ENCODE results near the gene DHRSX. TPM values are rescaled to one million over a fixed set of nuclear protein-coding genes. Genes with fewer than 3 reads are reported as not detected.
A peak's percentile ranks its signal among the peaks of the same experiment; 100 is the strongest.
"Not testable (repeated sequence)": the region's sequence is repeated elsewhere in the genome, so short reads cannot be mapped to it uniquely, and the experiment has no call there.

DHRSX gene
- total RNA-seq, 4 donors from 2014 or later = 19.9 to 36.5 (median 24.2) TPM

DNA sequence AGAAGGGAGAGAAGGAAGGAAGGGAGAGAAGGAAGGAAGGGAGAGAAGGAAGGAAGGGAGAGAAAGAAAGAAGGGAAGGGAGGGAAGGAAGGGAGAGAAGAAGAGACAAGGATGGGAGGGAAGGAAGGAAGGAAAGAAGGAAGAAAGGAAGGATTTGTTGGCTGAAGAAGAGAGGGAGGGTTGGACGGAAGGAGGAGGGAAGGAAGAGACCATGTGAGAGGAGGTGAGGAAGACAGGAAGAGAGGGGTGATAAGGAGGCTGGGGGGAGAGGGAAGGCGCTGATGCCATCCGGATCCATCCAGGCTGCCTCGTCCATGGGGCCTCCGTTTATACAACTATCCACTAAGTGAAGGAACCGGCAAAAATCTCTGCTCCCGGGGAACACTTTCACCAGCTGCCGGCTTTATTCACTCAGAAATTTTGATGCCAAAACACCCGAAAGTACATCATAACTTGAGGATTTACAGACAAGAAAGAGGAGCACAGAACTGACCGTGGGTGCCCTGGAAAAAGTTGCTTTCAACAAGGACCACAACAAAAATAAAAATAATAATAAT is 14.9 kb downstream of the DHRSX start:
- Histone ChIP-seq H3K9me3 (no peaks in the 10 kb centered on the region), H3K4me1 (peaks cover 0 to 3% of the 10 kb centered on the region in 2 donors), H3K4me3 (replicated peaks in 1 of 3) (no peak overlapping the region), H3K27ac (peak overlapping the region in 1 of 3 donors; percentile 33), H3K27me3 (no peaks in the 10 kb centered on the region), H3K36me3 (peaks cover 27 to 31% of the 10 kb centered on the region in 2 donors)
- intact Hi-C loops (cut with DNase I) = no loop called here
- WGBS, 2 donors = 87 to 88% methylated on average over 10 of the region's 10 CpGs
- DNase-seq = no peak
- TF ChIP-seq, protein P1, sequence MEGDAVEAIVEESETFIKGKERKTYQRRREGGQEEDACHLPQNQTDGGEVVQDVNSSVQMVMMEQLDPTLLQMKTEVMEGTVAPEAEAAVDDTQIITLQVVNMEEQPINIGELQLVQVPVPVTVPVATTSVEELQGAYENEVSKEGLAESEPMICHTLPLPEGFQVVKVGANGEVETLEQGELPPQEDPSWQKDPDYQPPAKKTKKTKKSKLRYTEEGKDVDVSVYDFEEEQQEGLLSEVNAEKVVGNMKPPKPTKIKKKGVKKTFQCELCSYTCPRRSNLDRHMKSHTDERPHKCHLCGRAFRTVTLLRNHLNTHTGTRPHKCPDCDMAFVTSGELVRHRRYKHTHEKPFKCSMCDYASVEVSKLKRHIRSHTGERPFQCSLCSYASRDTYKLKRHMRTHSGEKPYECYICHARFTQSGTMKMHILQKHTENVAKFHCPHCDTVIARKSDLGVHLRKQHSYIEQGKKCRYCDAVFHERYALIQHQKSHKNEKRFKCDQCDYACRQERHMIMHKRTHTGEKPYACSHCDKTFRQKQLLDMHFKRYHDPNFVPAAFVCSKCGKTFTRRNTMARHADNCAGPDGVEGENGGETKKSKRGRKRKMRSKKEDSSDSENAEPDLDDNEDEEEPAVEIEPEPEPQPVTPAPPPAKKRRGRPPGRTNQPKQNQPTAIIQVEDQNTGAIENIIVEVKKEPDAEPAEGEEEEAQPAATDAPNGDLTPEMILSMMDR (IDR thresholded peaks at IDR 0.05) = no peak
- TF ChIP-seq POLR2A (IDR thresholded peaks at IDR 0.05) = no peak

DNA sequence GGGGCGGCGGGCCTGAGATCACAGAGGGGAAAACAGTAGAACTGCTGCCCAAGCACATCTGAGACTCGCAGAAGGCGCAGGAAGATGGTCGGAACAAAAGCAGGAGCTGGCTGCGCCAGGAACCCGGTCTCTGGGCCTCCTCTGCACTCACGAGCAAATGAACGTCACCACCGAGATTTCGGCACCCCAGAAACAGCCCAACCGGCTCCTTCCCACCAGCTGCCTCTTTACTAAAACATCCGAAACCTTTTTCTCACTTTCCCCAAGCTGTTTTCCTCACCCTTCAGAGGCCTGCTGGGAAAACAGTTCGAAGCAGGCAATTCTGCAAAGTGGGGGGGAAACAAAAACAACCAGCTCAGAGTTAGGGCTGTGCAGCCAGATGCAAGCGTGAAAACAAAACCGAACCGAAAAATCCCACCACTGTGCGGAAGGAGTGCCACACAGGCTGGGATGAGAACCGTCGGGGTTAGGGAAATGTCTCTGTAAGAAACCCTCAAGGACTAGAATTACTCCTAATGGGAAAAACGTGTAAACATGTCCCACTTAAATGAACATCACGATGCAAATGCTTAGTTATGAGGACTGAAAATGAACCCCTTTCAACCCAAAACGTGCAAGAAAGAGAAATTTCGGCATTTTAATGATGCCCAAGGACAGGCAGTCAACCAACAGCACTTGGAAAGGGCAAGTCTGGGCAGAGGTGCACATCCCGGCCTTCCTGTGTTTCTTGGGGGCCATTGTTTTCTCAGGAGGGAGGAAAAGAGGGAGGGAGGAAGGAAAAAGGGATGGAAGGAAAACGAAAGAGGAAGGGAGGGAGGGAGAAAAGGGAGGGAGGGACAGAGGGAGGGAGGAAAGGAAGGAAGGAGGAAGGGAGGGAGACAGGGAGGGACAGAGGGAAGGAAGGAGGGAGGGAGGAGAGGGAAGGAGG is 15.8 kb downstream of the DHRSX start:
- H3K27ac ChIP-seq = peak overlapping the region in 2 of 3 donors; percentile 9 to 33
- peaks cover 0 to 3% of the 10 kb centered on the region in 2 donors for H3K4me1 ChIP-seq
- no peak for DNase-seq
- intact Hi-C loops (cut with DNase I) = no loop called here
- peaks cover 22 to 28% of the 10 kb centered on the region in 2 donors for H3K36me3 ChIP-seq
- H3K9me3 ChIP-seq = no peaks in the 10 kb centered on the region
- no peak overlapping the region for H3K4me3 ChIP-seq (replicated peaks in 1 of 3)
- no peak for TF ChIP-seq POLR2A (IDR thresholded peaks at IDR 0.05)
- TF ChIP-seq, protein P1 (IDR thresholded peaks at IDR 0.05) = no peak
- WGBS, 2 donors = 70 to 76% methylated on average over 26 of the region's 26 CpGs
- H3K27me3 ChIP-seq = no peaks in the 10 kb centered on the region

DNA sequence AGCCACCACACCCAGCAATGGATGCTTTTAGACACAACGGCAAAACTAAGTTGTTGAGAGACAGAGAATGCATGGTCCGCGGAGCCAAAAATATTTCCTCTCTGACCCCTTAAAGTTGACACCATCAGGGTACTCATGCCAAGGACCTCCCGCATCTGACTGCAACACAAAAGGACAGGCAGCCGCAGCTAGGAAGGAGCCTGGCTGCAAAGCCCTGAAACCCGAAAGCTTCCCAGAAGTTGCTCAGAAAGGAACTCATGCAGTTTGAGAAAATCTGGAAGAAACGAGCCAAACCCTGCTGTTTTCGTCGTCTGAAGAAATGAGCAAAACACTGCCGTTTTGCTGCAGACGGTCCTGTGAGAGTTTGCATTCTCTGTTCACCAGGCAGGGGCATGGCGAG is 16.5 kb downstream of the DHRSX start:
- Histone ChIP-seq H3K36me3 (peaks cover 15 to 21% of the 10 kb centered on the region in 2 donors), H3K9me3 (no peaks in the 10 kb centered on the region), H3K4me1 (peaks cover 0 to 3% of the 10 kb centered on the region in 2 donors), H3K4me3 (replicated peaks in 1 of 3) (no peak overlapping the region), H3K27ac (peak overlapping the region in 2 of 3 donors; percentile 9 to 33), H3K27me3 (no peaks in the 10 kb centered on the region)
- WGBS, 2 donors = 70 to 76% methylated on average over 12 of the region's 12 CpGs
- no peak for DNase-seq
- intact Hi-C loops (cut with DNase I) = no loop called here
- TF ChIP-seq, protein P1 (IDR thresholded peaks at IDR 0.05) = no peak
- TF ChIP-seq POLR2A (IDR thresholded peaks at IDR 0.05) = no peak

DNA sequence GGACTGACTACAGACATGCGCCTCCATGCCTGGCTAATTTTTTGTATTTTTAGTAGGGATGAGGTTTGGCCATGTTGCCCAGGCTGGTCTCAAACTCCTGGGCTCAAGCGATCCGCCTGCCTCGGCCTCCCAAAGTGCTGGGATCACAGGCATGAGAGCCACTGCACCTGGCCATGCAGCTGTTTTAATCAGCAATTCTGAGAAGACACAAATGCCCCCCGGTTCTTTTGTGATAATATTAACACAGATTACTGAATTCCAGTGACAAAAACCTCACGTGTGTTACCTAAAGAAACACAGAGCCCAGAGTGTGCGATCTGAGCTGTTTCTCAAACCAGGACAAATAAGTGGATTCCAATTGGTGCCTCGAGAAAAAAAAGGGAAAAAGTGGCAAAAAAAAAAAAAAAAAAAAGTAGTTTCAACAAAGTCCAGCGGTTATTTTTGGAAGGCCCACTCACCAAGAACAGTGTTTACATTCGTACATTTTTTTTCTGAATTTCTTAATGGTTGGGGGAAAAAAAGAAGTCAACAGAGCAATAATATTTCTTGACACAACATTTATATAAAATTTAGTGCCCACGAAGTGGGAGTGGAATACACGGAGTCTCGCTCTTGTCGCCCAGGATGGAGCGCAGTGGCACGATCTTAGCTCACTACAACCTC is 17.2 kb downstream of the DHRSX start:
- H3K36me3 ChIP-seq = peaks cover 7 to 14% of the 10 kb centered on the region in 2 donors
- 72 to 74% methylated on average over 16 of the region's 16 CpGs for WGBS, 2 donors
- no peaks in the 10 kb centered on the region for H3K9me3 ChIP-seq
- TF ChIP-seq, protein P1 (IDR thresholded peaks at IDR 0.05) = no peak
- TF ChIP-seq POLR2A (IDR thresholded peaks at IDR 0.05) = no peak
- no peak overlapping the region for H3K4me3 ChIP-seq (replicated peaks in 1 of 3)
- peaks cover 0 to 3% of the 10 kb centered on the region in 2 donors for H3K4me1 ChIP-seq
- intact Hi-C loops (cut with DNase I) = no loop called here
- no peak overlapping the region for H3K27ac ChIP-seq
- DNase-seq = no peak
- no peaks in the 10 kb centered on the region for H3K27me3 ChIP-seq

DNA sequence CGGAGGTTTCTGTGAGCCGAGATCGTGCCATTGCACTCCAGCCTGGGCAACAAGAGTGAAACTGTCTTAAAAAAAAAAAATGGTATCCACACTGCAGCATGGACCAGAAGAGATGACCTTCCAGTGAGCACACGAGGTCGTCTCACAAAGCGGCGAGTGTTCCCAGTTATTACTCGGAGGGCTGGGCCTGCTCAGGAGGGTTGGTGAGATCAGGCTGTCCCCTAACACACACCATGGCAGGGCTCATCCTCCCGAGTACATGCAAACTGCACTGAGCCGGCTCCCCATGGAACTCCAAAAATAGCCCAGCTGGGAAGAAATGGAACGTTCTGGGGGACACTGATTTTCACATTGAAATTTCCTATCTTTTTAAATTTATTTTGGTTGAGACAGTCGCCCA is 19.2 kb downstream of the DHRSX start:
- intact Hi-C loops (cut with DNase I); H3K4me1 ChIP-seq; H3K4me3 ChIP-seq (replicated peaks in 1 of 3); H3K27me3 ChIP-seq; DNase-seq; H3K36me3 ChIP-seq; H3K9me3 ChIP-seq; H3K27ac ChIP-seq: not testable (repeated sequence)
- 88 to 89% methylated on average over 12 of the region's 12 CpGs for WGBS, 2 donors

DNA sequence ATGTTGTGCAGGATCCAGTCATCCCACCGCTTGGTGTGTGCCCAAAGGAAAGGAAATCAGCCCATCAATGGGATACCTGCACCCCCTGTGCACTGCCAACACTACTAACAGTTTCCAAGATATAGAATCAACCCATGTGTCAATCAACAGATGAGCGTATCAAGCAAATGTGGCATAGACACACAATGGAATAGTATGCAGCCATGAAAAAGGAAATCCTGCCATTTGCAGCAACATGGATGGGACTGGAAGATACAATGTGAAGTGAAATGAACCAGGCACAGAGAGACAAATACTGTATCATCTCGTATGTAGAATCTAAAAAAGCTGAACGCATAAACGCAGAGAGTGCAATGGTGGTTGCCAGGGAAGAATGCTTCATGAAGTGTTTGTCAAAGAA is 20.8 kb downstream of the DHRSX start:
- H3K4me1 ChIP-seq; H3K36me3 ChIP-seq; H3K9me3 ChIP-seq; H3K27ac ChIP-seq; H3K4me3 ChIP-seq (replicated peaks in 1 of 3); H3K27me3 ChIP-seq; DNase-seq; intact Hi-C loops (cut with DNase I): not testable (repeated sequence)
- 96 to 98% methylated on average over 5 of the region's 5 CpGs for WGBS, 2 donors

All from thyroid gland (tissue), 4 donors.